Bronchial epithelial cell (primary cell): ENCODE data around the gene ASIC1. TPM values are rescaled to one million over a fixed set of nuclear protein-coding genes. Genes with fewer than 3 reads are reported as not detected.

ENCODE experiments used
- DNase-seq: peaks from one replicate; pipeline ENCODE4 v3.0.0-alpha.2; 2010; ENCODE audit warnings: low read depth
- FAIRE-seq: peaks from 2 replicates; lab custom pipeline; 2011; peaks lifted over from hg19 to GRCh38; lab: Jason Lieb, UNC
- H3K27me3 ChIP-seq: 2 replicates; pipeline ENCODE4 v1.5.1; 2011; ENCODE audit warnings: low read length; ENCODE audit not compliant: control insufficient read depth, insufficient read depth
- H3K36me3 ChIP-seq: 2 replicates; pipeline ENCODE4 v1.5.1; 2011; ENCODE audit warnings: low read length; ENCODE audit not compliant: control insufficient read depth, insufficient read depth
- H3K4me3 ChIP-seq: 2 replicates; pipeline ENCODE4 v1.5.1; 2011; ENCODE audit warnings: mild to moderate bottlenecking, low read depth, low read length, control low read depth
- total RNA-seq: library from RNA; depleted of rRNA; stranded (reverse); fragments of >200 nt; gene quantifications from 2 replicates; pipeline ENCODE4 v1.2.1, GENCODE V29; 2014
- TF ChIP-seq, protein P1 (sequence below): IDR thresholded peaks from 2 replicates; pipeline ENCODE4 v1.5.1; 2011; ENCODE audit warnings: mild to moderate bottlenecking, moderate library complexity, low read length, control low read depth, inconsistent platforms; ENCODE audit not compliant: insufficient read depth, severe bottlenecking

ASIC1 gene
- total RNA-seq, 1 donor from 2014 or later: 1.3 TPM

DNA sequence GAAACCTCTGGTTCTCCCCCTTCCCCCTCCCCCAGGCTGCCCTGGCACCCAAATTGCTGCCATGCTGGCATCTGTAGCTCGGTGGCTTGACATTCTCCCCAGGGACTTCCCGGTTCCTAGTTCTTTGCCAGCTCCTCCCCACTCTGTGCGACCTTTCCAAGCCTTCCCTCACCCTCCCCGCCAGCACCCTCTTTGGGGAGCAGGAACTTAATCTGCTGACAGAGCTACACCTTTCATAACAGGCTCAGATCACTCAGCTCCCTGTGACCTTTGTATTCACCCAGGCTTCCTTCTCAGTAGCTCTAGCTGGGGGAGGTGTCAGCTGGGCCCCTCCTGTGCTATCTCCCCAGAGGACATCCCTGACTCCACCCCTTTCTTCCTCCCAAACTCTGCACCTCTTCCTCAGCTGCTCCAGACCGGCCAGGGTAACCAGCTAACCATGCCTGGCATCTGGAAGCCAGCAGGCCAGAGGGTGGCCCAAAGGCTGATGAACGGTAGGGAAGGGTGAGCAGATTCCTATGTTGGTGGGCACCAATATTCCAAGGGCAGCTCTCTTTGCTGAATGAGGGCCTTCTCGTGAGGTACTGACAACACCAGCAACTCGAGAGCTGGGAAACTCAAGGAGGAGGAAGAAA is 52.8 kb downstream of the ASIC1 start:
- TF ChIP-seq, protein P1, sequence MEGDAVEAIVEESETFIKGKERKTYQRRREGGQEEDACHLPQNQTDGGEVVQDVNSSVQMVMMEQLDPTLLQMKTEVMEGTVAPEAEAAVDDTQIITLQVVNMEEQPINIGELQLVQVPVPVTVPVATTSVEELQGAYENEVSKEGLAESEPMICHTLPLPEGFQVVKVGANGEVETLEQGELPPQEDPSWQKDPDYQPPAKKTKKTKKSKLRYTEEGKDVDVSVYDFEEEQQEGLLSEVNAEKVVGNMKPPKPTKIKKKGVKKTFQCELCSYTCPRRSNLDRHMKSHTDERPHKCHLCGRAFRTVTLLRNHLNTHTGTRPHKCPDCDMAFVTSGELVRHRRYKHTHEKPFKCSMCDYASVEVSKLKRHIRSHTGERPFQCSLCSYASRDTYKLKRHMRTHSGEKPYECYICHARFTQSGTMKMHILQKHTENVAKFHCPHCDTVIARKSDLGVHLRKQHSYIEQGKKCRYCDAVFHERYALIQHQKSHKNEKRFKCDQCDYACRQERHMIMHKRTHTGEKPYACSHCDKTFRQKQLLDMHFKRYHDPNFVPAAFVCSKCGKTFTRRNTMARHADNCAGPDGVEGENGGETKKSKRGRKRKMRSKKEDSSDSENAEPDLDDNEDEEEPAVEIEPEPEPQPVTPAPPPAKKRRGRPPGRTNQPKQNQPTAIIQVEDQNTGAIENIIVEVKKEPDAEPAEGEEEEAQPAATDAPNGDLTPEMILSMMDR: no peak
- Histone ChIP-seq H3K4me3 (no peak overlapping the region), H3K36me3 (no peaks in the 10 kb centered on the region), H3K27me3 (no peaks in the 10 kb centered on the region)
- no peak for FAIRE-seq
- no peak for DNase-seq

GRCh38 chr12:50110762-50111351 is 53.5 kb downstream of the ASIC1 start:
- TF ChIP-seq, protein P1: no peak
- Histone ChIP-seq H3K27me3 (no peaks in the 10 kb centered on the region), H3K4me3 (no peak overlapping the region), H3K36me3 (no peaks in the 10 kb centered on the region)
- DNase-seq (no peak), FAIRE-seq (no peak)

- Histone ChIP-seq H3K36me3 (peaks cover 1% of the 10 kb centered on the region), H3K27me3 (no peaks in the 10 kb centered on the region), H3K4me3 (no peak overlapping the region)
- FAIRE-seq (no peak), DNase-seq (no peak)
- TF ChIP-seq, protein P1: no peak
Observed at GRCh38 chr12:50111395-50111692, 53.9 kb downstream of the ASIC1 start.

DNA sequence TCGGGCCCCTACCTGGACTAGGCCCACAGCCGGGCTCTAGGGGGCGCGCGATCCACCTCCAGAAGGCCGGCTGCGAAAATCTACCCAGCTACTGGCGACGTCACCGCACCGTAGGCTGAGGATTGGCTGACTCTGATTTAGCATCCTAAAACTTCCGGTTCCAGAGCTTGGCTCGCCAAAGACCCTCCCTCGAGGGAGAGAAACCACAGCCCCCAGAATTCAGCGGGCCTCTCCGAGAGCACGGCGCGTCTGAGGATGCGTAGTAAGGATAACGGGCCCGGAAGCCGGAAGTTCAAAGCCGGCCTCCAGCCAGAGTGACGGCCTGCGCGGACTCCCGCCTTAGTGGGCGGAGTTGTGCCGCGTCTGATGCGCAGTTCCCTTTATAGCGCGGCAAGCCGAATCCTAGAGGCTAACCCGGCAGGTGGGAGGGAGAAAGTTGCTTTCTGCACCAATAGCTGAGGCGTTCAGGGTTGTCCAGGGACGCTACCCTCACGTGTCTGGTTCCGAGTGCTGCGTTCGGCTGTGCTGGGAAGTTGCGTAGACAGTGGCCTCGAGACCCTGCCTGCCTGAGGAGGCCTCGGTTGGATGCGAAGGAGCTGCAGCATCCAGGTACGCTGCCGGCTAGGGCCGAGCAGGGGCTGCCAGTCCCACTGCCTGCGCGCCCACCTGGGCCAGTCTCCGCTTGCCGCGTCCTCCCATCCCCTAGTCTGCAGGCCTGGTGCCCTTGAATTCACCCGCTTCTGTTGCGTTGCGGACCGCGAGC is 54.5 kb downstream of the ASIC1 start, which contains the start of gene COX14:
TSS of gene COX14 (plus strand) at position 544 of the 763 bp plus-strand sequence. CDS start 7,808 bp downstream, outside the sequence.
- Histone ChIP-seq H3K27me3 (no peaks in the 10 kb centered on the region), H3K4me3 (peak within 1 kb of the TSS; percentile 95), H3K36me3 (peaks cover 2% of the 10 kb centered on the region)
- no peak for FAIRE-seq
- TF ChIP-seq, protein P1: peak; percentile 97
- peak; percentile 98 for DNase-seq

GRCh38 chr12:50112456-50113218 is 55.2 kb downstream of the ASIC1 start:
- peak overlapping the region; percentile 95 for H3K4me3 ChIP-seq
- H3K27me3 ChIP-seq: no peaks in the 10 kb centered on the region
- H3K36me3 ChIP-seq: peaks cover 2% of the 10 kb centered on the region
- TF ChIP-seq, protein P1: no peak
- FAIRE-seq: no peak
- DNase-seq: peak; percentile 40
